GM12873 (cell line): Measurements from ENCODE around the gene PPP1R7.

Experiments
- TF ChIP-seq, protein P1 (sequence below): IDR thresholded peaks from 2 replicates; pipeline ENCODE4 v1.5.1; 2012; ENCODE audit warnings: low read depth, mild to moderate bottlenecking, moderate library complexity, low read length, control low read depth; ENCODE audit not compliant: insufficient read depth; ENCODE audit errors: missing control alignments

Gene PPP1R7

DNA sequence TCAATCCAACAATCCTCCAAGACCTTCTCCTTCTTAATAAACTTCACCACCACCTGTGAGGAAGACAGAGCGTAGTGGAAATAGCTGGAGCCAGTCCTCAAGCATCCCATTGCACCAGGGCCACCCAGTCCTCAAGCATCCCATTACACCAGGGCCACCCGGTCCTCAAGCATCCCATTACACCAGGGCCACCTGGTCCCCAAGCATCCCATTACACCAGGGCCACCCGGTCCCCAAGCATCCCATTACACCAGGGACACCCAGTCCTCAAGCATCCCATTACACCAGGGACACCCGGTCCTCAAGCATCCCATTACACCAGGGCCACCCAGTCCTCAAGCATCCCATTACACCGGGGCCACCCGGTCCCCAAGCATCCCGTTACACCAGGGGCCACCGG, 34.9 kb upstream of the PPP1R7 start:
- TF ChIP-seq, protein P1, sequence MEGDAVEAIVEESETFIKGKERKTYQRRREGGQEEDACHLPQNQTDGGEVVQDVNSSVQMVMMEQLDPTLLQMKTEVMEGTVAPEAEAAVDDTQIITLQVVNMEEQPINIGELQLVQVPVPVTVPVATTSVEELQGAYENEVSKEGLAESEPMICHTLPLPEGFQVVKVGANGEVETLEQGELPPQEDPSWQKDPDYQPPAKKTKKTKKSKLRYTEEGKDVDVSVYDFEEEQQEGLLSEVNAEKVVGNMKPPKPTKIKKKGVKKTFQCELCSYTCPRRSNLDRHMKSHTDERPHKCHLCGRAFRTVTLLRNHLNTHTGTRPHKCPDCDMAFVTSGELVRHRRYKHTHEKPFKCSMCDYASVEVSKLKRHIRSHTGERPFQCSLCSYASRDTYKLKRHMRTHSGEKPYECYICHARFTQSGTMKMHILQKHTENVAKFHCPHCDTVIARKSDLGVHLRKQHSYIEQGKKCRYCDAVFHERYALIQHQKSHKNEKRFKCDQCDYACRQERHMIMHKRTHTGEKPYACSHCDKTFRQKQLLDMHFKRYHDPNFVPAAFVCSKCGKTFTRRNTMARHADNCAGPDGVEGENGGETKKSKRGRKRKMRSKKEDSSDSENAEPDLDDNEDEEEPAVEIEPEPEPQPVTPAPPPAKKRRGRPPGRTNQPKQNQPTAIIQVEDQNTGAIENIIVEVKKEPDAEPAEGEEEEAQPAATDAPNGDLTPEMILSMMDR = no peak

DNA sequence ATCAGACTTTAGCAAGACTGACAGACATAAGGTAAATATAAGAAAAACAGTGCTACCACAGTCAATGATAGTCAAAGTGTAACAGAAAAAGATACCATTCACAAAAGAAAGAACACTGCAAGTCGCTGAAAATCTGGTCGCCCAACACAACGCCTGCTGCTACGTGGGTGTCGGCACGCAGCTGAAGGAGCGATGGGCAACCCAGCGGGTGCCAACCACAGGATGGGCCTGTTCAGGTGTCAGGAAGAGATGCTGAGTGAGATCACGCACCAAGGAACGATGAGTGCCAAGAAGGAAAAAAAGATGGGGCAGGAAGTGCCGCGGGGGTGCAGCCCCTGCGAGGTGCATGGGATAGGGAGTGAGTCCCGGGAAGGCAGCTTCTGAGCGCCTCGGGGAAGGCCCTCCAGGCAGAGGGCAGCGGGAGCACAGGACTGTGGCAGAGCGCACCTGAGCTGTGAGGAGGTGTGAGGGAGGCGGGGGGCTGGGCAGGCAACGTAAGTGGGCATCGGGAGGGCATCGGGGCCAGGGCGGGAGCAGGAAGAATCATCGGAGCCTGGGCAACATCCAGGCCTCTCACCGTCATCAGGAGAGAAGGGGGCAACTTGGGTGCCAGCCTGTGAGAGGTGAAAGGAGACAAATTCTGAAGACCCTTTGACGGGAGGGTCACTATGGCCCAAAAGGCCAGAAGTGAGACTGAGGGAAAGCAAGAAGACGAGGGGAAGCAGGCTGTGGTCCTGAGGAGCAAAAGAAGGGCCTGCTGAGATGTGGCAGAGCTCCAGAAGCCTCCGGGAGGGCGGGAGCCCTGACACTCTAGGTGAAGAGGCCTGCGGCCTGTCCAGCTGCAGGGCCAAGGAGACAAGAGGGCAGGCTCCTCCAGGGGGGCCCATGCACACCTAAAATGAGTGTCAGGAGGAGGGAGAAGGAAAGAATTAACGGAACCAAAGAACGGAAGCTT, 33.4 kb upstream of the PPP1R7 start:
- TF ChIP-seq, protein P1 = no peak

DNA sequence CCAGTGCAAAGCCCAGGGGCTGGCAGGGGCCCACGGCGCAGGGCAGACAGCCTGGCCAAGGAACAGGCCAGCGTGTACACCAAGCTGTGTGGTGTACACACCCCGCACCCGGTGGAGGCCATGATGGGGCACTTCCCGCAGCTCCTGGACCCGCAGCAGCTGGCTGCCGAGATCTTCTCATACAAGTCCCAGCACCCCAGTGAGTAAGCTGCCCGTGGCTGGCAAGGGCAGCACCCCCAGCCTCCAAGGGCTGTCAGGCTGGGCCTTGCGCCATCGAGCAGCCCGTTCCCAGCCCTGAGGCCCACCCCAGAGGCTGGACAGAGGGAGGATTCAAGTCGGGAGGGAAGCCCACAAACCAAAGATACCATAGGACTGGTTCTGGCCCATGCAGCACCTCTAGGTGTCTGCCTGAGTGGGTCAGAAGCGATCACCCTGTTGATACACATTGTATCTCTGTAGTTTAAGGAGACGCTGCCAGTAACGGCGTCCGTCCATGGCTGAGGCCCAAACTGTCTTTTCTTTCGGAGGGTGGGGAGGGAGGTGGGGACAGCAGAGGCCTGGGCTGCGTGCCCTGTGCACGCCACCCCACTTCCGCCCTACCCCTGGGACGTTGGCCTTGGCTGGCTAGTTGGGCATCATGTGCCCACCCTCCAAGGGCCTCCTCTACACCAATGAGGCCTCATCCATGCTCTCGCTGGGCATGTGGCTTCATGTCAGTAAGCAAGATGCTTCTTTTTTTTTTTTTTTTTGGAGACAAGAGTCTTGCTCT, 31.3 kb upstream of the PPP1R7 start:
- TF ChIP-seq, protein P1 = no peak

DNA sequence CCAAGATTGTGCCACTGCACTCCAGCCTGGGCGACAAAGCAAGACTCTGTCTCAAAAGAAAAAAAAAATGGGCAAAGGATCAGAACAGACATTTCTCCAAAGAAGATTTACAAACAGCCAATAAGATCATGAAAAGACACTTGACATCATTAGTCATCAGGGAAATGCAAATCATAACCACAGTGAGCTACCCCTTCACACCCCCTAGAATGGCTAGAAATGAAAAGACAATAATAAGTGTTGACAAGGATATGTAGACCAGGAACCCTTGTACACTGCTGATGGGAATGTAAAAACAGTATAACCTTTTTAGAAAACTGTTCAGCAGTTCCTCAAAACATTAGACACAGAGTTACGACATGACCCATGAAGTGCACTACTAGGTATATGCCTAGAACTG, 29.8 kb upstream of the PPP1R7 start:
- TF ChIP-seq, protein P1 = no peak

DNA sequence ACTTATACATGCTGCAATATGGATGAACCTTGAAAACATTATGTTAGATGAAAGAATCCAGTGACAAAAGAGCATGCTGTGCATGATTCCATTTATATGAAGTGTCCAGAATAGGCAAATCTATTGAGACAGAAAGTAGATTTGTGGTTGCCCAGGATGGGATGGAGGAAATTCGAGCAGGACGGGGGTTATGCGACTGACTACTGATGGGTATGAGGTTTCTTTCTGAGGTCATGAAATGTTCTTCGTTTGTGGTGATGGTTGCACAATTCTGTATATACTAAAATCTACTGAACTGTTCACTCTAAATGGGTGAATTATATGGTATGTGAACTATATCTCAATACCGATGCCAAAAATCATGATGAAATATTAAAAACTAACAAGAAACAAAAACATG, 29.3 kb upstream of the PPP1R7 start:
- TF ChIP-seq, protein P1 = no peak

DNA sequence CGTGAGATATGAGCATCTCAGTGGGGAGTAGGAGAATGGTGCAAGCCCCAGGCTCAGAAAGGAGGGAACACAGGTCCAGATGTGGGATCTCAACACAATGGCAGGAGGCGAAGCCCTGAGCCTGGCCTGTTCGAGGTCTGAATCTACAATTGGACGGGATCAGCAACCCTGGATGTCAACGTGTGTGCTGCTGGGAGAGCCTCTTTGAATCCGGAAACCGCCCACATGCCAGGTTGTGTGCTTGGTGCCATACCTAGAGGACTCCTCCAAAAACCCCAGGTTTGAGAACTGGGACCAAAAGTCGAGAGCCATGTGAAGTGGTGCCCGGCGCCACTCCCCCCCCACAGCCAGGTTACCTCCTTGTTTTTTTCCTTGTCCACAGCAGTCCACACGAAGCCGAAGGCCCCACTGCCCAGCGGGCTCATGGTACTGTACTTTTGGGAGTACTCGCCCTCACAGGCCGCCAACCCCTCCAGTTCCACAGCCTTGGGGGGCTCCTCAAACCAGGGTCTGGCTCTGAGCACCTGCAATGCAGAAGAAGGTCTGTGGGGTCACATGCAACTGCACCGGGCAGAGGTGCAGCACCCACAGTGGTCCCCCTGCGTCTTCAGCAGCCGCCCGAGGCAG, 27.8 kb upstream of the PPP1R7 start:
- TF ChIP-seq, protein P1 = no peak
